ENCODE measurements around the gene GABRB2. TPM values are rescaled to one million over a fixed set of nuclear protein-coding genes. Genes with fewer than 3 reads are reported as not detected.
"Not testable (repeated sequence)": the region's sequence is repeated elsewhere in the genome, so short reads cannot be mapped to it uniquely, and the experiment has no call there.

Gene GABRB2
- total RNA-seq, 1 experiment from 2014 or later, result not detected

- DNase-seq, result no peak
- Histone ChIP-seq H3K4me3 (no peak overlapping the region), H3K27me3 (no peaks in the 10 kb centered on the region; the same call in 1 of the 2 replicates), H3K9me3 (no peaks in the 10 kb centered on the region), H3K36me3 (no peaks in the 10 kb centered on the region)
These were observed 32.6 kb downstream of the GABRB2 start for GRCh38 chr5:161513942-161514341.

GRCh38 chr5:161507591-161507990, 38.9 kb downstream of the GABRB2 start:
- Histone ChIP-seq H3K36me3 (no peaks in the 10 kb centered on the region), H3K9me3 (no peaks in the 10 kb centered on the region), H3K27me3 (no peaks in the 10 kb centered on the region), H3K4me3 (no peak overlapping the region)
- DNase-seq, result no peak

- H3K4me3 ChIP-seq, H3K9me3 ChIP-seq, H3K36me3 ChIP-seq, DNase-seq, H3K27me3 ChIP-seq: not testable (repeated sequence)
These were observed 41.4 kb downstream of the GABRB2 start for GRCh38 chr5:161505160-161505559.

- Histone ChIP-seq H3K9me3 (no peaks in the 10 kb centered on the region), H3K4me3 (no peak overlapping the region), H3K36me3 (no peaks in the 10 kb centered on the region), H3K27me3 (no peaks in the 10 kb centered on the region)
- no peak for DNase-seq
These were observed 48.0 kb downstream of the GABRB2 start for GRCh38 chr5:161498531-161498930.

- DNase-seq, result no peak
- H3K36me3 ChIP-seq, result no peaks in the 10 kb centered on the region
- no peaks in the 10 kb centered on the region for H3K9me3 ChIP-seq
- H3K4me3 ChIP-seq, result no peak overlapping the region
- H3K27me3 ChIP-seq, result no peaks in the 10 kb centered on the region
These were observed 62.8 kb downstream of the GABRB2 start for GRCh38 chr5:161483721-161484120.

- H3K36me3 ChIP-seq, result no peaks in the 10 kb centered on the region
- no peak for DNase-seq
- H3K27me3 ChIP-seq, result no peaks in the 10 kb centered on the region
- H3K4me3 ChIP-seq, result no peak overlapping the region
- H3K9me3 ChIP-seq, result no peaks in the 10 kb centered on the region
These were observed 64.6 kb downstream of the GABRB2 start for GRCh38 chr5:161481922-161482321.

- Histone ChIP-seq H3K4me3 (no peak overlapping the region), H3K27me3 (no peaks in the 10 kb centered on the region), H3K36me3 (no peaks in the 10 kb centered on the region), H3K9me3 (no peaks in the 10 kb centered on the region)
- DNase-seq, result no peak
These were observed 75.1 kb downstream of the GABRB2 start for GRCh38 chr5:161471211-161471950.

GRCh38 chr5:161467703-161468102, 78.8 kb downstream of the GABRB2 start:
- Histone ChIP-seq H3K27me3 (no peaks in the 10 kb centered on the region), H3K36me3 (no peaks in the 10 kb centered on the region), H3K9me3 (no peaks in the 10 kb centered on the region), H3K4me3 (no peak overlapping the region)
- DNase-seq, result no peak

- Histone ChIP-seq H3K36me3 (no peaks in the 10 kb centered on the region), H3K9me3 (no peaks in the 10 kb centered on the region), H3K4me3 (no peak overlapping the region), H3K27me3 (no peaks in the 10 kb centered on the region)
- DNase-seq, result no peak
These were observed 85.8 kb downstream of the GABRB2 start for GRCh38 chr5:161460741-161461140.

GRCh38 chr5:161446655-161447054, 99.9 kb downstream of the GABRB2 start:
- Histone ChIP-seq H3K27me3 (no peaks in the 10 kb centered on the region), H3K36me3 (no peaks in the 10 kb centered on the region), H3K4me3 (no peak overlapping the region), H3K9me3 (no peaks in the 10 kb centered on the region)
- no peak for DNase-seq

- Histone ChIP-seq H3K36me3 (no peaks in the 10 kb centered on the region), H3K9me3 (peaks cover 2% of the 10 kb centered on the region; the same call in 1 of the 2 replicates), H3K4me3 (no peak overlapping the region), H3K27me3 (no peaks in the 10 kb centered on the region)
- DNase-seq, result no peak
These were observed 104.1 kb downstream of the GABRB2 start for GRCh38 chr5:161442471-161442870.

- Histone ChIP-seq H3K4me3 (no peak overlapping the region), H3K36me3 (no peaks in the 10 kb centered on the region), H3K9me3 (no peaks in the 10 kb centered on the region), H3K27me3 (no peaks in the 10 kb centered on the region)
- DNase-seq, result no peak
These were observed 113.7 kb downstream of the GABRB2 start for GRCh38 chr5:161432798-161433197.

- H3K4me3 ChIP-seq, result no peak overlapping the region
- H3K9me3 ChIP-seq, result no peaks in the 10 kb centered on the region
- DNase-seq, result no peak
- no peaks in the 10 kb centered on the region for H3K27me3 ChIP-seq
- no peaks in the 10 kb centered on the region for H3K36me3 ChIP-seq
These were observed 114.6 kb downstream of the GABRB2 start for GRCh38 chr5:161431963-161432362.

- no peaks in the 10 kb centered on the region for H3K36me3 ChIP-seq
- no peak overlapping the region for H3K4me3 ChIP-seq
- no peak for DNase-seq
- H3K9me3 ChIP-seq, result no peaks in the 10 kb centered on the region
- no peaks in the 10 kb centered on the region for H3K27me3 ChIP-seq
These were observed 125.5 kb downstream of the GABRB2 start for GRCh38 chr5:161421067-161421466.

- no peak overlapping the region for H3K4me3 ChIP-seq
- no peak for DNase-seq
- H3K27me3 ChIP-seq, result no peaks in the 10 kb centered on the region
- H3K9me3 ChIP-seq, result no peaks in the 10 kb centered on the region
- no peaks in the 10 kb centered on the region for H3K36me3 ChIP-seq
These were observed 126.0 kb downstream of the GABRB2 start for GRCh38 chr5:161420521-161420920.

- H3K27me3 ChIP-seq, result no peaks in the 10 kb centered on the region
- no peak for DNase-seq
- H3K36me3 ChIP-seq, result no peaks in the 10 kb centered on the region
- H3K9me3 ChIP-seq, result no peaks in the 10 kb centered on the region
- no peak overlapping the region for H3K4me3 ChIP-seq
These were observed 131.6 kb downstream of the GABRB2 start for GRCh38 chr5:161414896-161415295.

- H3K36me3 ChIP-seq, result no peaks in the 10 kb centered on the region
- no peak for DNase-seq
- H3K4me3 ChIP-seq, result no peak overlapping the region
- H3K27me3 ChIP-seq, result no peaks in the 10 kb centered on the region
- no peaks in the 10 kb centered on the region for H3K9me3 ChIP-seq
These were observed 132.5 kb downstream of the GABRB2 start for GRCh38 chr5:161414037-161414436.

GRCh38 chr5:161412792-161413191, 133.7 kb downstream of the GABRB2 start:
- Histone ChIP-seq H3K27me3 (no peaks in the 10 kb centered on the region), H3K9me3 (no peaks in the 10 kb centered on the region), H3K36me3 (no peaks in the 10 kb centered on the region), H3K4me3 (no peak overlapping the region)
- DNase-seq, result no peak
